ENCODE results near the gene KCNIP4.

DNA sequence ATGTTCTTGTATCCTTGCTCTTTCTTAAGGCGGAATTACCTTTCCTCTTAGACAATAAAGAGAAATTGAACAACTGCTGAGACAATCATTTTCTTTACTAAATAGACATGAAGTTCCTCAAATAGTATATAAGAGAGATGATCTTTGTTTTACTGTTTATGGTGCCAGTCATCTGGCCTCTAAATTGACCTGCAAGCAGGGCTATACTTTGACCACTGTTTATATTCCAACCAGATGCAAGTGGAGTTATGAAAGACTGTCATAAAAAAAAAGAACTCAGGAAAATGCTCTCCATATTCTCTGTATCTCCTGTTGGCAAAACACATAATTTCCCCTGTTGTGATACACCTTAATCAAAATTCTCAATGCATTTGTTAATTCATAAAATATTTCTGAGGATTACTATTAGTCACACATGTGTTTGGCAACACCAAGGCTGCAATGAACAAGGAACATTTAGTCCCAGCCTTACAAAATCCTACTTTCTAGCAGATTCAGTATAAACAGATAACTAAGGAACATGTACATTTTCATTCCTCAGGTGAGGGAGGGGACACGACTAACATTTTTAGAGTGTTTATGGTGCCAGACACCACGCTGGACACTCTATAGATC is 562.3 kb downstream of the KCNIP4 start:
- TF ChIP-seq CTCF (IDR thresholded peaks at IDR 0.05; ENCODE audit: insufficient read depth, low read length), result no peak
- TF ChIP-seq, protein P1, sequence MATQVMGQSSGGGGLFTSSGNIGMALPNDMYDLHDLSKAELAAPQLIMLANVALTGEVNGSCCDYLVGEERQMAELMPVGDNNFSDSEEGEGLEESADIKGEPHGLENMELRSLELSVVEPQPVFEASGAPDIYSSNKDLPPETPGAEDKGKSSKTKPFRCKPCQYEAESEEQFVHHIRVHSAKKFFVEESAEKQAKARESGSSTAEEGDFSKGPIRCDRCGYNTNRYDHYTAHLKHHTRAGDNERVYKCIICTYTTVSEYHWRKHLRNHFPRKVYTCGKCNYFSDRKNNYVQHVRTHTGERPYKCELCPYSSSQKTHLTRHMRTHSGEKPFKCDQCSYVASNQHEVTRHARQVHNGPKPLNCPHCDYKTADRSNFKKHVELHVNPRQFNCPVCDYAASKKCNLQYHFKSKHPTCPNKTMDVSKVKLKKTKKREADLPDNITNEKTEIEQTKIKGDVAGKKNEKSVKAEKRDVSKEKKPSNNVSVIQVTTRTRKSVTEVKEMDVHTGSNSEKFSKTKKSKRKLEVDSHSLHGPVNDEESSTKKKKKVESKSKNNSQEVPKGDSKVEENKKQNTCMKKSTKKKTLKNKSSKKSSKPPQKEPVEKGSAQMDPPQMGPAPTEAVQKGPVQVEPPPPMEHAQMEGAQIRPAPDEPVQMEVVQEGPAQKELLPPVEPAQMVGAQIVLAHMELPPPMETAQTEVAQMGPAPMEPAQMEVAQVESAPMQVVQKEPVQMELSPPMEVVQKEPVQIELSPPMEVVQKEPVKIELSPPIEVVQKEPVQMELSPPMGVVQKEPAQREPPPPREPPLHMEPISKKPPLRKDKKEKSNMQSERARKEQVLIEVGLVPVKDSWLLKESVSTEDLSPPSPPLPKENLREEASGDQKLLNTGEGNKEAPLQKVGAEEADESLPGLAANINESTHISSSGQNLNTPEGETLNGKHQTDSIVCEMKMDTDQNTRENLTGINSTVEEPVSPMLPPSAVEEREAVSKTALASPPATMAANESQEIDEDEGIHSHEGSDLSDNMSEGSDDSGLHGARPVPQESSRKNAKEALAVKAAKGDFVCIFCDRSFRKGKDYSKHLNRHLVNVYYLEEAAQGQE (IDR thresholded peaks at IDR 0.05; ENCODE audit: insufficient replicate concordance, low read depth), result no peak

Measured in HL-60 (cell line).